Renal pelvis (tissue), 4 donors: ENCODE results near the gene RRAS2. TPM values are rescaled to one million over a fixed set of nuclear protein-coding genes. Genes with fewer than 3 reads are reported as not detected.

Experiments
- DNase-seq: peaks from one replicate; pipeline ENCODE4 v3.0.0-alpha.2; 2013
- polyA plus RNA-seq, 3 donors: library from polyadenylated mRNA; unstranded; fragments of 120-200 nt; gene quantifications; one replicate each; pipeline ENCODE4 v1.2.1, GENCODE V29; 2013; ENCODE audit not compliant: insufficient read length in 3 of 3

RRAS2 gene
- polyA plus RNA-seq, 3 donors: 45.3 to 48.3 (median 46.8) TPM

- no peak for DNase-seq
Measured at GRCh38 chr11:14232652-14233051, 126.3 kb downstream of the RRAS2 start.

GRCh38 chr11:14230407-14230806 lies 128.6 kb downstream of the RRAS2 start:
- DNase-seq: no peak

DNA sequence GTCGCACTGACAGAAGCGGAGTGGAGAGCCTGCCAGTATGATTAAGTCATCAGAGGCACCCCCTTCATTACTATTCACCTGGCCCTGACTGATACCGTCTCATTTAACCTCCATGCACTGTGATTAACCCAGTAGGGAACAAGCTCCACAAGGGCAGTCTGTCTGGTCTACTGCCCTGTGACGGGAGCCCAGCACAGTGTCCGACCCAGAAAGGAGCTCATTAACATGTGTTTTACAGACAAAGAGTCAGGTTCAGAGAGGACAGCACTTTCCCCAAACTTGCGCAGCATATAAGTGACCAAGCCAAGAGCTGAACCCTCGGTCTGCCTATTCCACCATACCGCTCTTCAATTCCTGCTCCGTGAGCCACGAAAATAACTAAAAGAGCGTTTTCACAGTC lies 129.5 kb downstream of the RRAS2 start:
- DNase-seq: no peak

DNA sequence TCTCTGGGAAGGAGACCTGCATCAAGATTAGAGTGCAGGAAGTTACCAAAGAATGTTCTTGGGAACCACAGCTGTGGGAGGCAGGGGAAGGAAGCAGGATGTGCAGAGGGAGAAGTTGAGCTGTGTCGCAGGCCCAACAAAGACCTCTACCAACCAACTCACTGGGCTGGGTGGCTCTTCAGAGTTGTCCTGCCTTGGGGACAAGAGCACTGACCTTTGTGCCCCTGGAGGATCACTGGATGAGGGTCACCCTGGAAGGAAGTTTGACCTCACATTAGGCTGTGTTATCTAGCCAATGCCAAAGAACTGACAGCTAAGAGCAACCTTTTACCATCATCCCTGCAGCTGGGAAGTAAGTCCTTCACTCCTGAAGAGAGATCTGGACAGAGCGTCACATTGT lies 130.6 kb downstream of the RRAS2 start:
- no peak for DNase-seq

Other genes with a start within 250 kb of the RRAS2 start
- 100 to 1,000 TPM; 131 to 138 (median 137) TPM for gene COPB1, start 140.6 kb upstream of the RRAS2 start, polyA plus RNA-seq
- gene PSMA1, start 161.2 kb upstream of the RRAS2 start, polyA plus RNA-seq: 100 to 1,000 TPM; 156 to 165 (median 159) TPM